Measurements from ENCODE around the gene C11orf91.
A peak's percentile ranks its signal among the peaks of the same experiment; 100 is the strongest.
"Not testable (repeated sequence)": the region's sequence is repeated elsewhere in the genome, so short reads cannot be mapped to it uniquely, and the experiment has no call there.

Gene C11orf91

DNA sequence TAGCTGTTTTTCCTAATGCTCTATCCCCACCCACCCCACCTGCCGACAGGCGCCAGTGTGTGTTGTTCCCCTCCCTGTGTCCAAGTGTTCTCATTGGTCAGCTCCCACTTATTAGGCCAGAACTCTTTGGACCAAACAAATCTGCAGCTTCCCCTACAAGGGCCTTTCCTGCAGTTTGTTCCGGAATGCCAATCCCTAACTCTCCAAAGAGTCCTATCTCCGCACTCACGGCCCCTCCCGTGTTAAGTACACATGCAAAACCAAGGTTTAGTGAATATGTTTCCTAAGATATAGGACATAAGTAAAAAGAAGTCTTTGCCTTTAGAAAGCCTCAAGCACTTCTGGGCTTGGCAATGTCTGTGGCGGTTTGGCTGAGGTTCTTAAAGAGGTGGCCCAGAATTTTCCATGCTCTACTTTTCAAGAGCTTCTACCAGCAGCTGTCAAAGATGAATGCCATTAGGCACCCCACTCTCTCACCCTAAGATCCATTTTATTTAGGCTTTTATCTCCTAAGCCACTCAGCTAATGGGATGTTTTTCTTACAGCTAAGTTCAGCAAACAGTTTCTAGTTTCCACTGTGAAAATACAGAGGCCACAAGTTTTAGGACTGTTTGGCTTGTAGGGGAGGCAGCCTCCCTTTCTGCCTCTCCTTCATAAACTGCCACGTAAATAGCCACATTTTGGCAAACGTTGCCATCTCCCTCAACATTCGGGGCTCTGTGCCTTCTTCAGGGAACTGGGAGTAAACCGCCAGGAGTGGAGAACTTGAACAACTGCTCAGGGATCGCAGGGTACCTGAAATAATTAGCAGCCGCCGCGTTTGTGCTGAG, 34.0 kb upstream of the C11orf91 start:
- TF ChIP-seq Cebpa-rat (IDR thresholded peaks at IDR 0.05), result no peak
- Histone ChIP-seq H3K9me3 (0 out of 2 replicates have a peak, but pooled peaks cover under 1% of the 10 kb centered on the region), H3K4me2 (peak overlapping the region; percentile 88), H3K27ac (peak overlapping the region; percentile 89), H3K36me3 (peaks cover 26% of the 10 kb centered on the region), H3K9ac (peak overlapping the region; percentile 89), H4K20me1 (peaks cover 51% of the 10 kb centered on the region), H3K4me3 (peak overlapping the region; percentile 89), H3K4me1 (peaks cover 49% of the 10 kb centered on the region), H3K27me3 (no peaks in the 10 kb centered on the region)

DNA sequence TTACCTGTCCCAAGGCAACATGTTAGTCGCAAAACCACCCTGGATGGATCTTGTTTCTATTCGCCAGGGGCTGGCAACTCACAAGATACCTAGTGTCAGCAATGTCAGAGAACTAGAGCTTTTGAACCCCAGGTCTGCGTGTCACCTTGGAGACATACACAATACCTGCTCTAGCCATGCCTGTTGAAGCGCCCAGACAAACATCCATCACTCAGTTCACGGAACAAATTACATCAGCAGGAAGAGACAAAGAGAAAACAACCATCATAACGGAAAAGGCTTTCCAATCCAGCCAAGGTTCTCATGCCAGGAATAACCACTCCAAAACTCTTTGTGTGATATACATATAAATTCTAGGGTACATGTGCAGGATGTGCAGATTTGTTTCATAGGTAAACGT, 33.4 kb upstream of the C11orf91 start:
- Histone ChIP-seq H3K9me3 (0 out of 2 replicates have a peak, but pooled peaks cover 7% of the 10 kb centered on the region), H3K4me3 (no peak overlapping the region), H4K20me1 (peaks cover 51% of the 10 kb centered on the region), H3K27me3 (no peaks in the 10 kb centered on the region), H3K9ac (no peak overlapping the region), H3K4me2 (peak overlapping the region; percentile 88), H3K4me1 (peaks cover 49% of the 10 kb centered on the region), H3K36me3 (peaks cover 26% of the 10 kb centered on the region), H3K27ac (no peak overlapping the region)
- no peak for TF ChIP-seq Cebpa-rat (IDR thresholded peaks at IDR 0.05)

DNA sequence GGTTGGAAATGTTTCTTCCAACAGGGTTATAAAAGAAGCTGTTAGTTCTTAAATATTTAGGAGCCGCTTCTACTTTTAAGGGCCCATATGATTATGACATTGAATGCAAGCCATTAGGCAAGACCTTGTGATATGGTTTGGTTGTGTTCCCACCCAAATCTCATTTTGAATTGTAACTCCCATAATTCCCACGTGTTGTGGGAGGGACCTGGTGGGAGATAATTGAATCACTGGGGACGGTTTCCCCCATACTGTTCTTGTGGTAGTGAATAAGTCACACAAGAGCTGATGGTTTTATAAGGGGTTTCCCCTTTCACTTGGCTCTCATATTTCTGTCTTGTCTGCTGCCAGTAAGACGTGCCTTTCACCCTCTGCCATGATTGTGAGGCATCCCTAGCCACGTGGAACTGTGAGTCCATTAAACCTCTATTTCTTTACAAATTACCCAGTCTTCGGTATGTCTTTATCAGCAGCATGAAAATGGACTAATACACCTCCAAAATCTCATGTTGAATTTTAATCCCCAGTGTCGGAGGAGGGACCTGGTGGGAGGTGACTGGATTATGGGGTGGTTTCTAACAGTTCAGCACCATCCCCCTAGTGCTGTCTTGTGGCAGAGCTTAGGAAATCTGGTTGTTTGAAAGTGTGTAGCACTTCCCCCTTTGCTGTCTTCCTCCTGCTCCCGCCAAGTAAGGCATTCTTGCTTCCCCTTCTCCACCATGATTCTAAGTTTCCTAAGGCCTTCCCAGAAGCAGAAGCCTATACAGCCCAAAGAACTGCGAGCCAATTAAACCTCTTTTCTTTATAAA, 31.3 kb upstream of the C11orf91 start:
- Histone ChIP-seq H3K4me2 (peak overlapping the region; percentile 88), H4K20me1 (peaks cover 51% of the 10 kb centered on the region), H3K9ac (no peak overlapping the region), H3K36me3 (peaks cover 26% of the 10 kb centered on the region), H3K4me3 (no peak overlapping the region), H3K9me3 (peaks cover 7% of the 10 kb centered on the region; the same call in 1 of the 2 replicates), H3K27ac (no peak overlapping the region), H3K4me1 (peaks cover 44% of the 10 kb centered on the region), H3K27me3 (no peaks in the 10 kb centered on the region)
- no peak for TF ChIP-seq Cebpa-rat (IDR thresholded peaks at IDR 0.05)

DNA sequence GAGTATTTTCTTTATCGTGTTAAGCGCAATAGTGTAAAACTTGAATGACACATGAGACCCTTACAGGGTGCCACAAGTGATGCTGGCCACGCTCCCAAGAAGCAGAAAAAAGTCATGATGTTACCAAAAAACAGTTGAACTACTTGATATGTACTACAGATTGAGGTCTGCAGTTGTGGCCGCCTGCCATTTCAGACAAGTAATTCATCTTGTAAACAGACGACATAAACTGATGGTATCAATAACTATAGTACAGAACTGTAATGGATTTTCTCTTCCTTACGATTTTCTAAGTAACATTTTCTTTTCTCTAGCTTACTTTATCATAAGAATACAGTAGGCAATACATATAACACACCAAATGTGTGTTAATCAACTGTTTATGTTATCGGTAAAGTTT, 30.1 kb upstream of the C11orf91 start:
- Histone ChIP-seq H3K4me1 (peaks cover 38% of the 10 kb centered on the region), H4K20me1 (peaks cover 51% of the 10 kb centered on the region), H3K27me3 (no peaks in the 10 kb centered on the region), H3K36me3 (peaks cover 26% of the 10 kb centered on the region), H3K4me2 (no peak overlapping the region), H3K27ac (no peak overlapping the region), H3K9ac (no peak overlapping the region), H3K9me3 (peaks cover 7% of the 10 kb centered on the region; the same call in 1 of the 2 replicates), H3K4me3 (no peak overlapping the region)
- no peak for TF ChIP-seq Cebpa-rat (IDR thresholded peaks at IDR 0.05)

DNA sequence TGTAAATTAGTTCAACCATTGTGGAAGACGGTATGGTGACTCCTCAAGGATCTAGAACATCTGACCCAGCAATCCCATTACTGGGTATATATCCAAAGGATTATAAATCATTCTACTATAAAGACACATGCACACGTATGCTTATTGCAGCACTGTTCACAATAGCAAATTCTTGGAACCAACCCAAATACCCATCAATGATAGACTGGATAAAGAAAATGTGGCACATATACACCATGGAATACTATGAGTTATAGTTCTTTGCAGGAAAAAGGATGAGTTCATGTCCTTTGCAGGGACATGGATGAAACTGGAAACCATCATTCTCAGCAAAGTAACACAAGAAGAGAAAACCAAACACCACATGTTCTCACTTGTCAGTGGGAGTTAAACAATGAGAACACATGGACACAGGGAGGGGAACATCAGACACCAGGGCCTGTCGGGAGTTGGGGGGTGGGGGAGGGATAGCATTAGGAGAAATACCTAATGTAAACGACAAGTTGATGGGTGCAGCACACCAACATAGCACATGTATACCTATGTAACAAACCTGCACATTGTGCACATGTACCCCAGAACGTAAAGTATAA, 28.5 kb upstream of the C11orf91 start:
- peaks cover 26% of the 10 kb centered on the region for H3K36me3 ChIP-seq
- H3K27ac ChIP-seq, H3K27me3 ChIP-seq, H3K9me3 ChIP-seq, H3K9ac ChIP-seq, H3K4me2 ChIP-seq, H3K4me3 ChIP-seq: not testable (repeated sequence)
- peaks cover 44% of the 10 kb centered on the region for H3K4me1 ChIP-seq
- H4K20me1 ChIP-seq, result peaks cover 54% of the 10 kb centered on the region

DNA sequence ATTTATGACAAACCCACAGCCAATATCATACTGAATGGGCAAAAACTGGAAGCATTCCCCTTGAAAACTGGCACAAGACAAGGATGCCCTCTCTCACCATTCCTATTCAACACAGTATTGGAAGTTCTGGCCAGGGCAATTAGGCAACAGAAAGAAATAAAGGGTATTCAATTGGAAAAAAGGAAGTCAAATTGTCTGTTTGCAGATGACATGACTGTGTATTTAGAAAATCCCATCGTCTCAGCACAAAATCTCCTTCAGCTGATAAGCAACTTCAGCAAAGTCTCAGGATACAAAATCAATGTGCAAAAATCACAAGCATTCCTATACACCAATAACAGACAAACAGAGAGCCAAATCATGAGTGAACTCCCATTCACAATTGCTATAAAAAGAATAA, 26.9 kb upstream of the C11orf91 start:
- Histone ChIP-seq H3K4me1 (peaks cover 44% of the 10 kb centered on the region), H4K20me1 (peaks cover 54% of the 10 kb centered on the region), H3K36me3 (peaks cover 27% of the 10 kb centered on the region)
- H3K4me2 ChIP-seq, H3K27ac ChIP-seq, H3K27me3 ChIP-seq, H3K4me3 ChIP-seq, H3K9ac ChIP-seq, H3K9me3 ChIP-seq: not testable (repeated sequence)

DNA sequence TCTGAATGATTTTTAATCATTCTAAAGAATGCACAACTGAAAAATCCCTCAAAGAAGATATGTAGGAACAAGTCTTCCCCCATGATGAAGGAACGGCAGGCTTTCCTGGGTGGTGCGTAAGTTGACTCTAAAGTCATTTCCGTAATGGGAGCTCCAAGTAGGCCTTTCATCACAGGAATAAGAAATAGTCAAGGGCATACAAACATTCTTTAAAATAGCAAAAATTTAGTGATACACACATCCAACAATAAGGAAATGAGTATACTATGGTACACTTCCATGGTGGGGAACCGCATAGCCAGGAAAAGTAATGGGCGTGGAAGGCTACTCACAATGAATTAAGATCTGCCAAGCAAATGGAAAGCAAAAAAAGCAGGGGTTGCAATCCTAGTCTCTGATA, 24.9 kb upstream of the C11orf91 start:
- no peak for TF ChIP-seq Cebpa-rat (IDR thresholded peaks at IDR 0.05)
- H3K4me1 ChIP-seq, result peaks cover 32% of the 10 kb centered on the region
- no peak overlapping the region for H3K9ac ChIP-seq
- H3K27ac ChIP-seq, result 0 out of 2 replicates have a peak overlapping the region, but pooled peaks have one; percentile 76
- peaks cover 7% of the 10 kb centered on the region; the same call in 1 of the 2 replicates for H3K9me3 ChIP-seq
- peaks cover 44% of the 10 kb centered on the region for H4K20me1 ChIP-seq
- no peaks in the 10 kb centered on the region for H3K27me3 ChIP-seq
- peak overlapping the region; percentile 78 for H3K4me2 ChIP-seq
- H3K4me3 ChIP-seq, result no peak overlapping the region
- H3K36me3 ChIP-seq, result peaks cover 32% of the 10 kb centered on the region

DNA sequence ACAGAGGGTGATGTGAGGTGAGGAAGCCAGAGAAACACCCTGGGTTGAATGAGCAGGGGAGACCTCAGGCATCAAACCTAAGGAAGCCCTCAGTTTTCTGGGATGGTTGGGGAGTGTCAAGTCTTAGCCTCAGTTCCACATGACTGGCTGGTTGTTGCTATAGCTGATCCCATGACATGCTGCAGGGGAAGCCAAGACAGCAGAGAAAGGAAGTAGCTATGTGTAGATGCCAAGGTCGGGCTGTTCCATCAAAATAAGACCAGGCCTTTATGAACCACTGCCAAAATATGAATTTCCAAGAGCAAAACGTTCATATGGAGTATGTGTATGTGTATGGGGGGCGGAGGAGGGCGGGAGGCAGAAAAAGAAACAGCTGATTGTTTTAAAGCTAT, 24.0 kb upstream of the C11orf91 start:
- Histone ChIP-seq H3K4me2 (peak overlapping the region; percentile 78), H3K4me1 (peaks cover 32% of the 10 kb centered on the region), H3K36me3 (peaks cover 34% of the 10 kb centered on the region), H3K4me3 (no peak overlapping the region), H3K9me3 (peaks cover 6% of the 10 kb centered on the region; the same call in 1 of the 2 replicates), H4K20me1 (peaks cover 40% of the 10 kb centered on the region), H3K27ac (peak overlapping the region; percentile 76), H3K9ac (0 out of 2 replicates have a peak overlapping the region, but pooled peaks have one; percentile 40), H3K27me3 (no peaks in the 10 kb centered on the region)
- no peak for TF ChIP-seq Cebpa-rat (IDR thresholded peaks at IDR 0.05)

DNA sequence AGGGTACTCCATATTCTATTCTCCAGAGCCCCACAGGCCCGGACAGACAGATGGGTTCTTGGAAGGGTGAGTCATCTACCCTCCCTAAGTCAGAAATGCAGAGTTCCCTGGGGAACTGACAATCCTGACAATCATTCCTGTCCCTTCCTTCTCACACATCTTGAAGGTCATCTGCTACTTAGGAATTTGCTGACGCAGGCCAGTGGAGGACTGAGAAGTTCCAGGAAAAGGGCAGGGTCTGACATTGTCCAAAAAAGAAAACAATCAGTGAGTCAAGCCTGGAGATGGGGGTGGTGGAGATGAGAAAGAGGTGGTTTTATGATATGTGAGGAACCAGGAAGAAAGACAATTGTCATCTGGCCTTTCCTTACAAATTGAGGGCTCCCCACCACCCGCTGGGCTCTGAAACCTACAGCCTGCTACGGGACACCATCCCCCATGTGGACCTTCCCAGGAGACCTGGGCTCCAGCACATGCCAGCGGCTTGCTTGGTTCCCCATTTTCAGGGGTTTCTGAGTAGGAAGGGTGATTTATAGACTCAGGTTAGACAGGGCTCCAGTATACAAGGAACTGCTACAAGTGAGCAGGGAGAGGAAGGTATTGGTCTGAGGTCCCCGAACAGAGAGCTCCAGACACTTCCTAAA, 22.7 kb upstream of the C11orf91 start:
- H4K20me1 ChIP-seq, result peaks cover 53% of the 10 kb centered on the region
- H3K4me2 ChIP-seq, result peak overlapping the region; percentile 78
- H3K36me3 ChIP-seq, result peaks cover 47% of the 10 kb centered on the region
- TF ChIP-seq Cebpa-rat (IDR thresholded peaks at IDR 0.05), result no peak
- H3K27ac ChIP-seq, result peak overlapping the region; percentile 76
- H3K27me3 ChIP-seq, result no peaks in the 10 kb centered on the region
- no peak overlapping the region for H3K9ac ChIP-seq
- no peaks in the 10 kb centered on the region; the same call in 1 of the 2 replicates for H3K9me3 ChIP-seq
- H3K4me1 ChIP-seq, result peaks cover 32% of the 10 kb centered on the region
- no peak overlapping the region for H3K4me3 ChIP-seq

All from BLaER1 (cell line).